HepG2 (cell line): ENCODE measurements around the gene SCAF4. TPM values are rescaled to one million over a fixed set of nuclear protein-coding genes. Genes with fewer than 3 reads are reported as not detected.

ENCODE experiments used
- CAMTA2 ChIP-seq: sonication (generic); formaldehyde crosslinking; IDR thresholded peaks from 2 replicates; pipeline ENCODE4 v1.4.0; 2020; ENCODE audit warnings: mild to moderate bottlenecking, missing genetic modification reagents, borderline replicate concordance
- CERS6 ChIP-seq: sonication (generic); formaldehyde crosslinking; IDR thresholded peaks from 2 replicates; pipeline ENCODE4 v1.5.0; 2020; ENCODE audit warnings: missing genetic modification reagents
- MLLT10 ChIP-seq: sonication (generic); formaldehyde crosslinking; IDR thresholded peaks from 2 replicates; pipeline ENCODE4 v1.4.0; 2020; ENCODE audit warnings: missing genetic modification reagents
- NCOR1 ChIP-seq: fragments of 200-600 bp; sonication (generic); IDR thresholded peaks from 2 replicates; pipeline ENCODE4 v1.7.0; 2017; ENCODE audit warnings: antibody characterized with exemption, low read length, borderline replicate concordance
- TAF1 ChIP-seq: sonication (generic); formaldehyde crosslinking; IDR thresholded peaks from 2 replicates; pipeline ENCODE4 v1.4.0; 2020; ENCODE audit warnings: missing genetic modification reagents
- ZNF281 ChIP-seq: sonication (generic); formaldehyde crosslinking; IDR thresholded peaks from 2 replicates; pipeline ENCODE4 v1.4.0; 2020; ENCODE audit warnings: missing genetic modification reagents, borderline replicate concordance
- ZNF570 ChIP-seq: sonication (generic); formaldehyde crosslinking; IDR thresholded peaks from 2 replicates; pipeline ENCODE4 v1.4.0; 2020; ENCODE audit warnings: mild to moderate bottlenecking, missing genetic modification reagents, borderline replicate concordance
- ZNF576 ChIP-seq: sonication (generic); formaldehyde crosslinking; IDR thresholded peaks from 2 replicates; pipeline ENCODE4 v1.4.0; 2020; ENCODE audit warnings: mild to moderate bottlenecking, missing genetic modification reagents
- ZNF609 ChIP-seq: sonication (generic); formaldehyde crosslinking; IDR thresholded peaks from 2 replicates; pipeline ENCODE4 v1.4.0; 2020; ENCODE audit warnings: mild to moderate bottlenecking, missing genetic modification reagents, borderline replicate concordance
- ZNF800 ChIP-seq: sonication (generic); formaldehyde crosslinking; IDR thresholded peaks from 2 replicates; pipeline ENCODE4 v1.4.0; 2020; ENCODE audit warnings: missing genetic modification reagents
- polyA plus RNA-seq, 8 experiments: library from polyadenylated mRNA; depleted of rRNA in 3 of 8; stranded (reverse) in 7 of 8; unstranded in 1 of 8; fragments of >200 nt; fragmentation: Illumina TruSeq in 4 of 8; extraction: Trizol in 4 of 8; gene quantifications; 2 replicates each; pipeline versions ENCODE4 v1.2.1 to v1.2.3, GENCODE V29; 2011 to 2016; ENCODE audit warnings: low read depth in 4 of 8, missing spikeins in 1 of 8, mixed read lengths in 1 of 8; ENCODE audit not compliant: insufficient read depth in 1 of 8
- total RNA-seq, 5 experiments: library from RNA; depleted of rRNA; stranded (reverse); fragments of >200 nt; fragmentation: Illumina TruSeq; extraction: Trizol; gene quantifications; 2 replicates each; pipeline ENCODE4 v1.2.3, GENCODE V29; 2016; ENCODE audit warnings: low read depth in 1 of 5

The SCAF4 gene
- total and polyA plus RNA-seq, 2 of the 13 experiments (the other 11 are each of a cell fraction or from before 2014, with no cell fraction given): 9.1 to 11.5 TPM

- TF ChIP-seq ZNF281 (CRISPR knock-in tag) (no peak), CAMTA2 (CRISPR knock-in tag) (no peak; the same call in 1 of the 2 replicates), NCOR1 (no peak), ZNF800 (CRISPR knock-in tag) (peak; percentile 59; the same call in 1 of the 2 replicates), ZNF576 (CRISPR knock-in tag) (no peak), ZNF609 (CRISPR knock-in tag) (no peak), MLLT10 (CRISPR knock-in tag) (no peak), ZNF570 (CRISPR knock-in tag) (no peak), TAF1 (CRISPR knock-in tag) (peak; percentile 74), CERS6 (no peak)
Measured at GRCh38 chr21:31731857-31732596, at the start of gene SCAF4 (continued).
